Measurements from ENCODE around the gene KCNJ14. TPM values are rescaled to one million over a fixed set of nuclear protein-coding genes. Genes with fewer than 3 reads are reported as not detected.
"Not testable (repeated sequence)": the region's sequence is repeated elsewhere in the genome, so short reads cannot be mapped to it uniquely, and the experiment has no call there.

Gene KCNJ14
- total RNA-seq, 1 donor from 2014 or later: 1.0 TPM

DNA sequence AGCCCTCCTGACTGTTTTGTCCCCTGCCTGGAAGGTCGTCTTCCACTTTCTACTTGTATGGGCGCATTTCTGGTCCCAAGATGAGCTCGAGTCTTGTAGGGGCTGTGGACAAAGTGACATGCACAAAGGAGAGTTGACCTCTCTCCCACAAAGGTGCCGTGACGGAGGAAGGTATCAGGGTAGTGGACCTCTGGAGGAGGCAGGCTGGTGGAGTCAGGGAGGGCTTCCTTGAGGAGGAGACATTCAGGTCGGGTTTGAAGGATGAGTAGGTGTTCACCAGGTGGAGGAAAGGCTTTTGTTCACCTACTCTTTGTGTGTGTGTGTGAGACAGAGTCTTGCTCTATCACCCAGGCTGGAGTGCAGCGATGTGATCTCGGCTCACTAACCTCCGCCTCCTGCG, 15.5 kb downstream of the KCNJ14 start:
- DNase-seq (ENCODE audit: low spot score): no peak

DNA sequence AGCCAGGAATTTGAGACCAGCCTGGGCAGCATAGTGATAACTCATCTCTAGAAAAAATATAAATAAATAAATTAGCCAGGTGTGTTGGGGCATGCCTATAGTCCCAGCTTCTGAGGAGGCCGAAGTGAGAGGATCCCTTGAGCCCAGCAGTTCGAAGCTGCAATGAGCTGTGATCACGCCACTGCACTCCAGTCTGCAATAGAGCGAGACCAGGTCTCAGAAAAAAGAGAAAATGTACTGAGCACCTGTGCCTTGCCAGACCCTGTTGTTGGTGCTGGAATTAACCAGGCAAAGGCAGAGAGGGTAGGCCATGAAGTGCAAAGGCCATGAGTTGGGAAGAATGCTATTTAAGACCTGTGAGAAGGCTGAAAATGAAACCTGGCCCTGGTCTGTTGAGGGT, 16.5 kb downstream of the KCNJ14 start:
- no peak for DNase-seq (ENCODE audit: low spot score)

DNA sequence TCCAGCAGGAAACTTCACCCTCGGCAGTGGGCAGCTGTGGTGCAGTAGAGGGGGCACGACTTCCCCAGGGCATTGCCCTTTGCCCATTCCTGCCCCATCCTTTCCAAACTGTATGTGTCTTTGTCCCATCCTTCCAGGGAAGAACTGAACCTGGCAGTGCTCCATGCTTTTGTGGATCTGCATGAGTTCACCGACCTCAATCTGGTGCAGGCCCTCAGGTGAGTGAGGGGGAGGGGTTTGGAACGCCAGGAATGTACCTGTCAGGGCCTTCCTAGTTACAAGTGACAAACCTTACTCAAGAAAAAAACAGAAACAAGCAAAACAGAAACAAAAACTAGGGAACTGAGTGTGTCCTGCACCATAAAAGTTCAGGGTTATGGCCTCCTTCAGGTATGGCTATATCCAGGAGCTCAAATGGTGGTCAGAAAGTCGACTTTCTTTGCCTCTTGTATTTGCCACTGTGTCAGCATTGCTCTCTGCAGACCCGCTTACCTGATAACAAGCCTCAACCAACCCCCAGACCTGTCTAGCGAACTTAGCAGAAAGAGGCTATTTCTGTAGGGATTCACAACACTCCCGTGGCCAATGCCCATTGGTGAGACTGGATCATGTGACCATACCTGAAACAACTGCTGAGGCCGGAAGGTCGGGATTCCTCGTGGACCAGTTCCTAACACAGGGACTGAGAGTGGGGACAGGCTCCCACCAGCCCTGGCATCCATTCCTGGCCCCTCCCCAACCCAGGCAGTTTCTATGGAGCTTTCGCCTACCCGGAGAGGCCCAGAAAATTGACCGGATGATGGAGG, 18.0 kb downstream of the KCNJ14 start:
- no peak for DNase-seq (ENCODE audit: low spot score)

DNA sequence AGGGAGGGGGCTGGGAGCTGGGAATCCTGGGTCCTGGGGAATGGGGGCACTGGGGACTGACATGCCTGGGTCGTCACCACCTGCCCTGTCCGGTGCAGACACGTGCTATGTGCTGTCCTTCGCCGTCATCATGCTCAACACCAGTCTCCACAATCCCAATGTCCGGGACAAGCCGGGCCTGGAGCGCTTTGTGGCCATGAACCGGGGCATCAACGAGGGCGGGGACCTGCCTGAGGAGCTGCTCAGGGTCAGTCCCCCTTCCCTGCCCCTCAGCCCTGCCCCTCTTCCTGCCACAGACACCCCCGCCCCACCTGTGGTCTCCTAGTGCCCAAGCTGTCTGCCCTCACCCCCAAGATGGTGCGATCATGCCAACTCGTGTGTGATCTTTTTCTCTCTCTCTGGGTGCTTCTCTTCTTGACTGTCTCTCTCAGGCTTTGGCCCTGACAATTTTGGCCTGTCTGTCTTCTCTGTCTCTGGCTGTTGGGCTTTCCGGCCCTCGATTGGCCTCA, 18.8 kb downstream of the KCNJ14 start:
- DNase-seq (ENCODE audit: low spot score): no peak

DNA sequence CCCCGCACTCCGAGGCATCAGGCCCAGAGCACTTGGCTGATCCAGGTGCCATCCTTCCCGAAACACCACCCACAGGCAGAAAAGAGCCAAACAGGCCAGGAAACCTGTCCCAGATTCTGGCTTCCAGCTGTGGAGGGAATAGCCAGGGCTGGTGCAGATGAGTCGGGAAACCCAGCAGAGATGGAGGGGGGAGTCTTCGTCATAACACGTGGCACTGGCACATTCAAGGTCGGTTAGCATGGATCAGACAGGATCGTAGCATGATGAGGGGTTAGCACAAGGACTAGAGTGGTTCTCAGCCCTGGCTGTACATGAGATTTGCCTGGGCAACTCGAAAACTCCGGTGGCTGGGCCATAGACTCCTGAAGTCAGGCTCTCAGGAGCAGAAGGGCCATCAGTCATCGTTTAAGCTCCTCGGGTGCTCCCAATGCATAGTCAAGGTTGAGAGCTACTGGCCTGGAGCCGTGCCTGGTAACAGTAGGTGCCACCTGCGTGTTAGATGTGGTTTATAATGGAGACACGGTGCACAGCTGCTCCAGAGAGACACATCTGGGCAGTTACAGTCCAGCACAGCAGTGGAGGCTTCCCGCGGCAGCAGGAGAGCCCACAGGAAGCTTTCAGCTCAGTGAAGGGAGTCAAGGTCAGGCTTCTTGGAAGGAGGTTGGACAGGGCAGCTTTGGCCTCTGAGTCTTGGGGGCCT, 20.1 kb downstream of the KCNJ14 start:
- no peak for DNase-seq (ENCODE audit: low spot score)

DNA sequence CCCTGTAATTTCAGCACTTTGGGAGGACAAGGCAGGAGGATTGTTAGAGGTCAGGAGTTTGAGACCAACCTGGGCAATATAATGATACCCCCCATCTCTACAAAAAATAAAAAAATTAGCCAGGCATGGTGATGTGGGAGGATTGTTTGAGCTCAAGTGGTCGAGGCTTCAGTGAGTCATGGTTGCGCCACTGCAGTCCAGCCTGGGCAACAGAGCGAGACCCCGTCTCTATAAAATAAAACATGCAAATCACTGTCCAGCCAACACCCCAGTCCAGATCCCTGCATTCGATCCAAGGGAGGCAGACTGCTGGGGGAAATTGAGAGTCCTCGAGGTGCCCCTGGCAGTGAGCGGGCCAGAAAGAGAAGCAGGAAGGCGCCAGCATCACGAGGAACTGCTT, 20.8 kb downstream of the KCNJ14 start:
- no peak for DNase-seq (ENCODE audit: low spot score)

DNA sequence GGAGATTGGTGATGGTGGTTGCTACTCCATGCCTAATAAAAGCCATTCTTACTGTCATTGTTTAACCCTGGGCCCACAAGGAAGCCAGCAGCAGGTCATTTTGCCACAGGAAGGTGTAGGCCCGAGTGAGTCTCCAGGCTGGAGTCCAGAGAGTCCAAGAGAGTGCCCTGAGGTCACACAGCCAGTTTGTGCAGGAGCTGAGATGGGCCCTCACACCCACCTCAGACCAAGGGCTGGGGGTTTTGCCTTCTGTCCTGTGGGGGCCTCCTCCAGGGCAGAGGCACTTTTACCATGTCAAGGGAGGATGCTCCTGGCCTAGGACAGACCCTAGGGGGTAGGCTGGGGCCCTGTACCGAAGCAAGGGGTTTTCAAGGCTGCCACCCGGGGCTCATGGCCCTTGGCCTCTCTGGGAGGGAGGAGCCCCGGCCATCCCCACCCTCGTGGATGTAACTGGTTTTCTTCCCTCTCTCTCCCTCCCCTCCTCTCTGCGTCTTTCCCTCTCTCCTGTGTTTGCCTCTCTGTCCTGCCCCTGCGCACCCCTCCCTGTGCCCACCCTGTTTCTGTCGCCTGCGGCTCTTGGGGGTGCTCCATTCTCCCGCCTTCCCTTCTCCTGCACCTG, 21.8 kb downstream of the KCNJ14 start:
- no peak for DNase-seq (ENCODE audit: low spot score)

DNA sequence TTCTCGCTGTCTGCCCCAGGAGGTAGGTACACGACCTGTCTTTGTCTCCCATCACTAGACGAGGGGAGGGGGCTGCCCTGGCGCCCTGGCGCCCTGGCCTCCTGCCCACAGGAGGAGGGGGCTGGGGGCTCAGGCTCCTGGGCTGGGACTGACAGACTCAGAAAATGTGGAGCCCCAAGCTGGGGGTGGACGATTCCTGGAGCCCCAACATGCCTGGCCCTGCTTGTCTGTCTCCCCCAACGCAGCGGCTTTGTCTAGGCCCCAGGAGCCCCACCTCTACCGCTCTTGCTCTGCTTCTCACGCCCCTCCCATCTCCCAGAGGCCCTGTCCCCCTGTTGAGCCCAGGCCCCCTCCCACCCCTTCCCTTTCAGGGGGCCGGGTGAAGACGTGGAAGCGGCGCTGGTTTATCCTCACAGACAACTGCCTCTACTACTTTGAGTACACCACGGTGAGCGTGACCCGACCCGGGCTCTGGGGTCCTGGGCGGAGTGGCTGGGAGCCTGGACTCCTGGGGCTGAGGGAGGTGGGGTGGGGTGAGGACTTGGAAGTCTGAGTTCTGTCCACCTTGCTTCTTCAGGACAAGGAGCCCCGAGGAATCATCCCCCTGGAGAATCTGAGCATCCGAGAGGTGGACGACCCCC, 22.4 kb downstream of the KCNJ14 start:
- no peak for DNase-seq (ENCODE audit: low spot score)

DNA sequence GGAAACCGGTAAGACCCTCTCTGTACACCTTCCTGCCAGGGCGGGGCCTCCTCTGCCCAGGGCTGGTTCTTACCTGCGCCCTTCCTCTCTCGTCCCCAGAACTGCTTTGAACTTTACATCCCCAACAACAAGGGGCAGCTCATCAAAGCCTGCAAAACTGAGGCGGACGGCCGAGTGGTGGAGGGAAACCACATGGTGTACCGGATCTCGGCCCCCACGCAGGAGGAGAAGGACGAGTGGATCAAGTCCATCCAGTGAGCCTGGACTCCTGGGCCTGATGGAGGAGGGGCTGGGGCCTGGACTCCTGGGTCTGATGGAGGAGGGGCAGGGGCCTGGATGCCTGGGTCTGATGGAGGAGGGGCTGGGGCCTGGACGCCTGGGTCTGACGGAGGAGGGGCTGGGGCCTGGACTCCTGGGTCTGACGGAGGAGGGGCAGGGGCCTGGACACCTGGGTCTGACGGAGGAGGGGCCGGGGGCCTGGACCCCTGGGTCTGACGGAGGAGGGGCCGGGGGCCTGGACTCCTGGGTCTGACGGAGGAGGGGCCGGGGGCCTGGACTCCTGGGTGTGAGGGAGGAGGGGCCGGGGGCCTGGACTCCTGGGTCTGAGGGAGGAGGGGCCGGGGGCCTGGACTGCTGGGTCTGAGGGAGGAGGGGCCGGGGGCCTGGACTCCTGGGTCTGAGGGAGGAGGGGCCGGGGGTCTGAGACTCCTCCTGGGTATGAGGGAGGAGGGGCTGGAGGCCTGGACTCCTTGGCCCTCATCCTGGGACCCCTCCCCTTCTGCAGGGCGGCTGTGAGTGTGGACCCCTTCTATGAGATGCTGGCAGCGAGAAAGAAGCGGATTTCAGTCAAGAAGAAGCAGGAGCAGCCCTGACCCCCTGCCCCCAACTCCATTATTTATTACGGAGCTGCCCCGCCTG, 23.2 kb downstream of the KCNJ14 start:
- no peak for DNase-seq (ENCODE audit: low spot score)

DNA sequence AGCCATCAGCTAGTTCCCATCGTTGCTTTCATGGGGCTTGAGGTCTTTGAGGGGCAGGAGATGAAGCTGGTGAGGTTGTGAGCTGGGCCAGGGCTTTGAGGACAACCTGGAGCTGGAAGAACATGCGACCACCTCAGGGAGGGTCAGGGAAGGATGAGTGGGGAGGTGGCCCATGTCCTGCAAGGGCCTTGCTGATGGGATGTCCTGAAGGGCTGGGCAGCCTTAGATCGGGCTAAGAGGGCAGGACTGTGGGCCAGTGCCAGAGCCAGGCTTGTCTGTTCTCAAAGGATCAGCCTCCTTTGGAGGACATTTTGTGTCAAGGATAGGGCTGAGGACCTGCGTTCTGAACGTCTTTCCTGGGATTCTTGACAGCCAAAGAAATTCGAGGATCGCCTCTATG, 24.3 kb downstream of the KCNJ14 start:
- DNase-seq (ENCODE audit: low spot score): no peak

DNA sequence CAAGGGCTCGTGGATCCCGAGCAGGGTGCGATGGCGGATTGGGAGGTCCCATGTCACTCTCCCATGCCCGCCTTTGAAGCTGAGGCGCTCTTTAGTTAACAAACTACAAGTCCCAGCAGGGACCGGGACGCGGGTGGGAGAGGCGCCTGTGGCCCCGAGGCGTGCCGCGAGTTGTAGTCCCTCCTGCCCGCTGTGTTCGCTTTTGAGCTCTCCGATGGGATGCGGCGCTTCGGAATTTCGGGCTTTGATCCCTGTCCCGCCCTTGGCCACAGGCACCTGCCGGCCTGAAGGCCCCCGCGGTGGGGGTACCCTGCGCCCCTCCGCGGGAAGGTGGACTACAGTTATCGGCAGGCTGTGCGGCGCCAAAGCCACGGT, 24.8 kb downstream of the KCNJ14 start:
- no peak for DNase-seq (ENCODE audit: low spot score)

DNA sequence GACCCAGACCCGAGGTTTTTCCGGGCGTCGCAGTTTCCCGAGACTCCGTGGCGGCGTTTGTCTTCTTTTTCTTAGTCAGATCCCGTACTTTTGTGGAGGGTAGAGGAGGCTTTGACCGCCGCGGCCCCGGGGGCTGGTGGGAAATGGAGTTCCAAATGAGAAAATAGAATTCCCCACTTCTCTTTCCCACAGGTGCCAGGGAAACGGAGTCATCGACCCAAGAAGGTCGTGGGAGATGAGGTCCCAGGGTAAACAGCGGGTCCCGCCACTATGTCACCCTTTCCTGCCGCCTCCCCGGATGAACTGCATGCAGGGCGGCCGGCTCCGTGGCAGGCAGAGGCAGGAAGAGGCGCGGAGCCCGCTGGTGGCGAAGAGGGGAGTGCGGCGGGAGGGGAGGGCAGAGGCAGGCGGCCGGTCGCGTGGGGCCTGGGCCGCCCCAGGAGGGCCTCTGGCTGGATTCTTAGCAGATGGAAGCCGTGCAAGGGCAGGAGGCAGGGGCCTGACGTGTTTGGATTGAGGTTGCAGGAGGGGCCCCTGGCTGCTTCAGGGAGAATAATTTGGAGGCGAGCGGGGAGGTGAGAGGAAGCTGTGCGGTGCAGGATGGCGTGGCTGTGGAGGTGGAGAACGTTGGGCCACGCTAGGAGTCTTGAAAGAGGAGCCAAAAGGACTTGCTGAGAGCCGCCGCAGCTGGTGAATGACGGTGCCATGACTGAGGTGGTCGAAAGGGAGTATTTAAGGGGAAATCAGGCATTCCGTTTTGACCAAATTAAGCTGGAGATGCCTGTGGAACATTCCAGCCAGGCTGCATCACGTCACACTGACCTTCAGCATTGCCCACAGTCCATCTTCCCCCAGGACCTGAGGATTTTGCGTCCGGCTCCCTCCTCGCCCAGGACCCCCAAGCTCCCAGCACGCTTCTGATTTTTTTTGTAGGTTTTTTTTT, 25.5 kb downstream of the KCNJ14 start:
- no peak for DNase-seq (ENCODE audit: low spot score)

DNA sequence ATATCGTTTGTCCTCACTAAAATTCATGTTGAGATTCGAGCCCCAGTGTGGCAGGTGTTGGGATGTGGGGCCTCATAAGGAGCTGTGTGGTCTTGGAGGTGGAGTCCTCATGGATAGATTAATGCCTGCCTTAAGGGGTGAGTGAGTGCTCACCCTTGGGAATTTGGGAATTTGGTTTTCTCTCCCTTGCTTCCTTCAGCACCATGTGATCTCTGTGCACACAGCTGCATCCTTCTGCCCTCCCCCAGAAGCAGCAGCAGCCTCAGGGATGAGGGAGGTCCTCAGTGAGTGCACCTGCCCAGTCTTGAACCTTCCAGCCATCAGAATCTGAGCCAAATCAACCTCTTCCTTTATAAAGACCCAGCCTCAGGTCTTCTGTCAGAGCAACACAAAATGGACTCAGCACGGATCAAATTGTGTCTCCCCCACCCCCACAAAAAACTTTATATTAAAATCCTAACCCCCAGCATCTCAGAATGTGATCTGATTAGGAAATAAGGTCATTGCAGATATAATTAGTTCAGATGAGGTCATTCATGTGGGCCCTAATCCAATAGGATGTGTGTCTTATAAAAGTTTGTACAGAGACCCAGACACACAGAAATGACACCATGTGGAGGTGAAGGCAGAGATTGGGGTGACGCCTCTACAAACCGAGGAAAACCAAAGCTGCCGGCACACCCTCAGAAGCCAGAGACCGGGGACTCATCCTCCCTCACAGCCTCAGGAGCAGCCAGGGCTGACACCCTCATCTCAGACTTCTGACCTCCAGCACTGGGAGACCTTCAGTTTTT, 26.7 kb downstream of the KCNJ14 start:
- no peak for DNase-seq (ENCODE audit: low spot score)

DNA sequence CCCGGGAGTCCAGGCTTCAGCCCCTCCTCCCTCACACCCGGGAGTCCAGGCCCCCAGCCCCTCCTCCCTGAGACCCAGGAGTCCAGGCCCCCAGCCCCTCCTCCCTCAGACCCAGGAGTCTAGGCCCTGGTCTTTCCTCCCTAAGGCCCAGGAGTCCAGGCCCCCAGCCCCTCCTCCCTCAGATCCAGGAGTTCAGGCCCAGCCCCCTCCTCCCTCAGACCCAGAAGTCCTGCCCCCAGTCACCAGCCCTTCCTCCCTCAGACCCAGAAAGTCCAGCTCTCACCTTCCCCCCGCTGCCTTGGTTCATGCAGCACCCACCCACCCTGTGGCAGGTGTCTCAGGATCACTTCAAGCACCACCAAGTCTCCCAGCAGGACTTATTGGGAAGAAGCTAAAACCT, 27.9 kb downstream of the KCNJ14 start:
- DNase-seq (ENCODE audit: low spot score): no peak

DNA sequence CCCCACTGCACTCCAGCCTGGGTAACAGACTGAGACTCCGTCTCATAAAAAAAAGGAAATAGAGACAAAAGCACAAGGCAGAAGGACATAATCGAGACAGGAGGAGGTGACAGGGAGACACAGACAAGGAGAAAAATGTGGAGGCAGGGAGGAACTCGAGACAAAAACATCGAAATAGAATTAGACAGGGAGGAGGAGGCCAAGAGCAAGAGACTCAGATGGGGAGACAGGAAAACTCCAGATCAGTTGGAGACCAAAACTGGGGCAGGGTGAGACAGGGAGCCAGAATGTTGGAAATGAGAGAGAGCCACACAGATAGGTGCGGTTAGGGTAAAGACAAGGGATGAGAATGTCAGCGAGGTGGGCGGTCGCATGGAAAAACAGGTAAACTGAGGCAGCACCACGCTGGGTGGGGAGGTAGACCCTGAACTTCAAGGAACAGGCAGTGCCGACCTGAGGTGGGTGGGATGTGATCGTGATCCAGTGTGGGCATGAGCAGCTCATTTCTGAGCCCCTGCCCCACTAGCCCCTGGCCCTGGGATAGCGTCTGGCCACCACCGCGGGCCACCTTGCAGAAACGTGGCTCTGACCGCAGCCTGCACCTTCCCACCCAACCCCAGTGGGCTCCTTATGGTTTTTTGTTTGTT, 29.0 kb downstream of the KCNJ14 start:
- DNase-seq (ENCODE audit: low spot score): no peak

DNA sequence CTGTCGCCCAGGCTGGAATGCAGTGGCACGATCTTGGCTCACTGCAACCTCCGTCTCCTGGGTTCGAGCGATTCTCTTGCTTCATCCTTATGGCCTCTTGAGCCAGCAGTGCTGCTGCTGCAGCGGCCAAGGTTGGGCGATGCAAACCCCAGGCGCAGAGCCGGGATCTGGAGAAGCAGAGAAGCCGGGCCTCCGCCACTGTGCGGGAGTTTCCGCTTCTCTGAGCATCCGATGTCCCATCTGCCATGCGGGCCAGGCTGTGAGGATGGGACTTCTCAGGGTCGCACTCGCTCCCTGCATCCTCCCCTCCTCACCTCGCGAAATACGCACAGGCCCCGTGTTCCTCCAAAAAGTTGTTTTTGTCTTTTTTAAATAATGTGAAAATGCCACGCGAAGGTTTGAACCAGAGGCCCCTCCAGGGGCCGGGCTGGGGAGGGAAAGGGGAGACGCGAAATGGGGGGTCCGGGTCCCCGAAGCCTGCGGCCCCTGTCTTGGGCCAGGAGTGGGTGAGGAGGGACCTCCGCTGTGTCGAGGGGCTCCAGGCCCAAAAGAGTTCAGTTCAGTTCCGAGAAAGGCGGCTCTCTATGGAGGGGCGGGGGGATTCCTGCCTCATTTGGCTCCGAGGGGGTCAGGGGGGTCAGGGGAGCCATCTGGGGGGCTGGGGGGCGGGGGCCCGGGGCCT, 29.7 kb downstream of the KCNJ14 start:
- no peak for DNase-seq (ENCODE audit: low spot score)

DNA sequence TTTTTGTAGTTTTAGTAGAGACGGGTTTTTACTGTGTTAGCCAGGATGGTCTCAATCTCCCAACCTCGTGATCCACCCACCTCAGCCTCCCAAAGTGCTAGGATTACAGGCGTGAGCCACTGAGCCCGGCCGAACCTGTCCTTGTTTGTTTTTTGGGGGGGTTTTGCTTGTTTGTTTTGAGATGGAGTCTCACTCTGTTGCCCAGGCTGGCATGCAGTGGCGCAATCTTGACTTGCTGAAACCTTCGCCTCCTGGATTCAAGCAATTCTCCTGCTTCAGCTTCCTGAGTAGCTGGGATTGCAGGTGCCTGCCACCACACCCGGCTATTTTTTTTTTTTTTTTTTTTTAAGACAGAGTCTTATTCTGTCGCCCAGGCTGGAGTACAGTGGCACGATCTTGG, 31.3 kb downstream of the KCNJ14 start:
- DNase-seq (ENCODE audit: low spot score): not testable (repeated sequence)

DNA sequence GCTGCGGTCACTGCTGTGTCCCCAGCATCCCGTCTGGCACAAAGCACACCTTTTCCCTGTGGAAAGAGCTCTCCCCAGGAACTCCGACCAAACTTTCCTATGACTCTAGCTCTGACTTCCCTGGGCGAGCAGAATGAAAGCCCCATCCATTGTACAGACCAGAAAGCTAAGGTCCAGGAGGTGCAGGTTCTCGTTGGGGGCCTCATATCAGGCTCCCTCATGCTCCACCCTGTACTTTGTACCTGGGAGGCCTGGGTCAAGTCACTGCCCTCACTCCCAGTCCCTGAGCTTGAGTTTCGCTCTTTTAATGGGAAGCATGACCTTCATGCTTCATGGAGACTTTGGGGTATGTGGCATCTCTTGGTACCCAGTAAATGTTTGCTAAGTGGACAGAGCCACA, 32.2 kb downstream of the KCNJ14 start:
- no peak for DNase-seq (ENCODE audit: low spot score)

All from mucosa of gallbladder (tissue), 1 donor.